ENCODE measurements around the gene BTNL2. TPM values are rescaled to one million over a fixed set of nuclear protein-coding genes. Genes with fewer than 3 reads are reported as not detected.

The BTNL2 gene
- total RNA-seq, 1 experiment from 2014 or later = not detected

GRCh38 chr6:32436995-32437836 lies 30.2 kb upstream of the BTNL2 start:
- no peak for DNase-seq
- WGBS (ENCODE audit: extremely low coverage, insufficient read length, low lambda C conversion rate) = no CpG with 5 or more reads among the region's 2 CpGs
- H3K4me3 Mint-ChIP-seq = no peak overlapping the region
- H3K27me3 Mint-ChIP-seq (ENCODE audit: low read depth) = no peaks in the 10 kb centered on the region; the same call in 1 of the 2 replicates
- Histone ChIP-seq H4K20me1 (ENCODE audit: control insufficient read depth, insufficient read depth, insufficient read length) (no peaks in the 10 kb centered on the region), H3K4me2 (ENCODE audit: insufficient read depth, insufficient read length, low read length) (no peak overlapping the region), H2BK15ac (ENCODE audit: low read depth, low read length) (no peak overlapping the region), H2AK5ac (ENCODE audit: insufficient read length, low read length) (no peak overlapping the region), H3K14ac (ENCODE audit: insufficient read depth, low read length) (no peak overlapping the region), H3K79me2 (ENCODE audit: insufficient read depth, low read length) (no peaks in the 10 kb centered on the region), H3K9me3 (ENCODE audit: control insufficient read depth, low read depth, low read length) (no peaks in the 10 kb centered on the region), H3K23ac (ENCODE audit: insufficient read length, low read depth, low read length) (no peak overlapping the region), H2BK5ac (ENCODE audit: insufficient read length, low read length) (no peak overlapping the region), H2BK12ac (ENCODE audit: insufficient read length, low read depth, low read length) (no peak overlapping the region), H3K27me3 (ENCODE audit: insufficient read depth, low read length) (no peaks in the 10 kb centered on the region), H3K79me1 (ENCODE audit: insufficient read depth, low read depth, low read length, poor library complexity, severe bottlenecking) (no peaks in the 10 kb centered on the region), H3K18ac (ENCODE audit: insufficient read length, low read depth, low read length) (no peak overlapping the region), H3K23me2 (ENCODE audit: insufficient read length, low read depth, low read length, poor library complexity, severe bottlenecking) (no peaks in the 10 kb centered on the region), H3K4ac (ENCODE audit: low read depth, low read length) (no peak overlapping the region), H2AFZ (ENCODE audit: low read length) (no peak overlapping the region), H3K4me1 (ENCODE audit: insufficient read depth, low read length) (no peaks in the 10 kb centered on the region), H4K5ac (ENCODE audit: insufficient read length, low read depth, low read length) (no peak overlapping the region), H3K9ac (ENCODE audit: extremely low read depth, insufficient read length, low read length) (no peak overlapping the region), H3T11ph (ENCODE audit: low read length) (no peak overlapping the region), H3K56ac (ENCODE audit: insufficient read length, low read depth, low read length) (no peak overlapping the region), H3K27ac (ENCODE audit: insufficient read length, low read depth, low read length) (no peak overlapping the region), H2BK120ac (ENCODE audit: low read depth, low read length, poor library complexity, severe bottlenecking) (no peak overlapping the region), H4K91ac (ENCODE audit: insufficient read length, low read depth, low read length) (no peak overlapping the region), H4K8ac (replicated peaks; ENCODE audit: insufficient read length, low read depth, low read length) (no peak overlapping the region), H2BK20ac (ENCODE audit: low read depth, low read length, poor library complexity, severe bottlenecking) (no peak overlapping the region)
- no peak overlapping the region for H3K27ac Mint-ChIP-seq
- peaks cover 4 to 6% of the 10 kb centered on the region in 2 experiments for H3K4me1 Mint-ChIP-seq
- no peaks in the 10 kb centered on the region; a peak in 1 of 7 replicates for H3K36me3 Mint-ChIP-seq (ENCODE audit: insufficient read depth in 1 of 3, low read depth in 3 of 3)
- no peaks in the 10 kb centered on the region for H3K9me3 Mint-ChIP-seq
- TF ChIP-seq CTCF (conservative IDR thresholded peaks at IDR 0.05) = no peak
